IMR-90 (cell line): ENCODE measurements around the gene RNF19B. TPM values are rescaled to one million over a fixed set of nuclear protein-coding genes. Genes with fewer than 3 reads are reported as not detected.
"Not testable (repeated sequence)": the region's sequence is repeated elsewhere in the genome, so short reads cannot be mapped to it uniquely, and the experiment has no call there.

Experiments used
- ATAC-seq: fragments of 200-7000 bp; cut with Tn5 transposase; 2 replicates; pipeline ENCODE4 v1.9.1; 2020; ENCODE audit warnings: low read depth, mild to moderate bottlenecking, moderate library complexity
- BruUV-seq: library from RNA; stranded (reverse); fragments of 400-500 nt; replicated peaks from 2 replicates; lab custom pipeline; 2021; lab: Mats Ljungman, UMichigan
- CTCF ChIA-PET: fragments of 300-600 bp; formaldehyde crosslinking; extraction: SDS; loops from one replicate; lab custom pipeline; 2021; ENCODE audit warnings: antibody characterized with exemption; lab: Yijun Ruan, JAX
- POLR2A ChIA-PET: fragments of 300-600 bp; sonication (Branson Sonifier 250); formaldehyde crosslinking; loops from one replicate; lab custom pipeline; 2022; ENCODE audit warnings: antibody characterized with exemption; ENCODE audit not compliant: unreplicated experiment; lab: Charles Lee
- DNase-seq: peaks from one replicate; pipeline ENCODE4 v3.0.0; 2013
- H2AFZ ChIP-seq: replicated peaks from 2 replicates; pipeline ENCODE3; 2013; ENCODE audit warnings: low read length, mild to moderate bottlenecking; ENCODE audit not compliant: poor library complexity
- H2AK5ac ChIP-seq: 2 replicates; pipeline ENCODE4 v1.6.1; 2013; ENCODE audit warnings: low read depth, low read length, inconsistent platforms
- H2AK9ac ChIP-seq: replicated peaks from 2 replicates; pipeline ENCODE3; 2013; ENCODE audit warnings: mild to moderate bottlenecking, low read depth, low read length, moderate library complexity; ENCODE audit not compliant: poor library complexity
- H2BK120ac ChIP-seq: 2 replicates; pipeline ENCODE4 v1.6.1; 2013; ENCODE audit warnings: low read depth, low read length, inconsistent platforms
- H2BK15ac ChIP-seq: 3 replicates; pipeline ENCODE4 v1.6.1; 2013; ENCODE audit warnings: low read depth, low read length, inconsistent platforms
- H2BK20ac ChIP-seq: 2 replicates; pipeline ENCODE4 v1.6.1; 2013; ENCODE audit warnings: low read depth, mild to moderate bottlenecking, inconsistent platforms, low read length, moderate library complexity
- H2BK5ac ChIP-seq: 2 replicates; pipeline ENCODE4 v1.6.1; 2013; ENCODE audit warnings: mild to moderate bottlenecking, low read depth, low read length, inconsistent platforms; ENCODE audit not compliant: poor library complexity, severe bottlenecking
- H3K14ac ChIP-seq: replicated peaks from 2 replicates; pipeline ENCODE4 v1.6.1; 2013; ENCODE audit warnings: low read depth, low read length, inconsistent platforms
- H3K18ac ChIP-seq: 2 replicates; pipeline ENCODE4 v1.6.1; 2013; ENCODE audit warnings: low read depth, low read length, control low read depth
- H3K23ac ChIP-seq: 2 replicates; pipeline ENCODE4 v1.6.1; 2013; ENCODE audit warnings: low read depth, low read length, inconsistent platforms
- H3K27ac ChIP-seq: 2 replicates; pipeline ENCODE4 v1.5.1; 2013; ENCODE audit warnings: mild to moderate bottlenecking, control low read depth, low read length; ENCODE audit not compliant: insufficient read depth
- H3K27me3 ChIP-seq: 2 replicates; pipeline ENCODE4 v1.6.1; 2013; ENCODE audit warnings: low read length; ENCODE audit not compliant: control insufficient read depth, insufficient read depth
- H3K36me3 ChIP-seq: 2 replicates; pipeline ENCODE4 v1.6.1; 2013; ENCODE audit warnings: low read length, mixed read lengths; ENCODE audit not compliant: control insufficient read depth, insufficient read depth
- H3K4ac ChIP-seq: 2 replicates; pipeline ENCODE4 v1.6.1; 2013; ENCODE audit warnings: low read depth, low read length, inconsistent platforms
- H3K4me1 ChIP-seq: 2 replicates; pipeline ENCODE4 v1.6.1; 2013; ENCODE audit warnings: low read length, mixed read lengths; ENCODE audit not compliant: control insufficient read depth, insufficient read depth
- H3K4me2 ChIP-seq: 2 replicates; pipeline ENCODE4 v1.6.1; 2013; ENCODE audit warnings: low read depth, mild to moderate bottlenecking, control low read depth, low read length, moderate library complexity
- H3K4me3 ChIP-seq: 2 replicates; pipeline ENCODE4 v1.5.1; 2013; ENCODE audit warnings: low read depth, mild to moderate bottlenecking, control low read depth, low read length, moderate library complexity; ENCODE audit not compliant: insufficient read depth
- H3K56ac ChIP-seq: 2 replicates; pipeline ENCODE4 v1.6.1; 2013; ENCODE audit warnings: low read length, inconsistent platforms; ENCODE audit not compliant: insufficient read depth; ENCODE audit errors: extremely low read depth
- H3K79me1 ChIP-seq, 2 experiments: 2 replicates each; pipeline ENCODE4 v1.6.1; 2013; ENCODE audit warnings: low read length in 2 of 2, inconsistent platforms in 1 of 2, low read depth in 1 of 2
- H3K9ac ChIP-seq: 2 replicates; pipeline ENCODE4 v1.6.1; 2013; ENCODE audit warnings: low read depth, low read length, control low read depth
- H3K9me1 ChIP-seq: 2 replicates; pipeline ENCODE4 v1.6.1; 2013; ENCODE audit warnings: low read length, inconsistent platforms; ENCODE audit not compliant: insufficient read depth
- H3K9me3 ChIP-seq: 2 replicates; pipeline ENCODE4 v1.6.1; 2013; ENCODE audit warnings: low read length; ENCODE audit not compliant: control insufficient read depth, insufficient read depth
- H4K20me1 ChIP-seq: 2 replicates; pipeline ENCODE4 v1.6.1; 2013; ENCODE audit warnings: low read length, inconsistent platforms; ENCODE audit not compliant: insufficient read depth
- H4K5ac ChIP-seq: 2 replicates; pipeline ENCODE4 v1.6.1; 2013; ENCODE audit warnings: mild to moderate bottlenecking, low read depth, low read length, control low read depth
- H4K8ac ChIP-seq, 2 experiments: 2 replicates each; pipeline ENCODE4 v1.6.1; 2013; ENCODE audit warnings: low read depth in 2 of 2, low read length in 2 of 2, control low read depth in 1 of 2, inconsistent platforms in 1 of 2
- H4K91ac ChIP-seq: 2 replicates; pipeline ENCODE4 v1.6.1; 2013; ENCODE audit warnings: low read depth, low read length, inconsistent platforms; ENCODE audit not compliant: insufficient read depth
- BHLHE40 ChIP-seq: fragments of 150-350 bp; IDR thresholded peaks from 2 replicates; pipeline ENCODE4 v1.6.1; 2016; ENCODE audit warnings: mild to moderate bottlenecking, low read depth, low read length
- CEBPB ChIP-seq: IDR thresholded peaks from 2 replicates; pipeline ENCODE4 v1.6.1; 2012; ENCODE audit warnings: low read depth, low read length, improper control_type of control experiment
- CTCF ChIP-seq: conservative IDR thresholded peaks from 2 replicates; pipeline ENCODE4 v1.5.1; 2012; ENCODE audit warnings: mild to moderate bottlenecking, low read depth, low read length, improper control_type of control experiment
- FOS ChIP-seq: fragments of 150-350 bp; IDR thresholded peaks from 2 replicates; pipeline ENCODE4 v1.6.1; 2016; ENCODE audit warnings: low read depth, low read length
- MAZ ChIP-seq: IDR thresholded peaks from 2 replicates; pipeline ENCODE4 v1.6.1; 2012; ENCODE audit warnings: low read depth, mild to moderate bottlenecking, low read length, improper control_type of control experiment, moderate library complexity, borderline replicate concordance
- RAD21 ChIP-seq: IDR thresholded peaks from 2 replicates; pipeline ENCODE4 v1.6.1; 2012; ENCODE audit warnings: low read length, improper control_type of control experiment
- RCOR1 ChIP-seq: IDR thresholded peaks from 2 replicates; pipeline ENCODE4 v1.6.1; 2012; ENCODE audit warnings: mild to moderate bottlenecking, low read length, improper control_type of control experiment; ENCODE audit not compliant: insufficient replicate concordance
- RFX5 ChIP-seq: IDR thresholded peaks from 2 replicates; pipeline ENCODE4 v1.8.0; 2012; ENCODE audit warnings: low read depth, mild to moderate bottlenecking, low read length, moderate library complexity
- WGBS, 2 experiments: methylation state at CpG; one replicate each; pipeline versions ENCODE4 v1.1.5 to v1.1.7; 2013; ENCODE audit warnings: missing lambda C conversion rate in 2 of 2; ENCODE audit not compliant: insufficient read length in 1 of 2; ENCODE audit errors: extremely low coverage in 2 of 2; 5-methylcytosine and 5-hydroxymethylcytosine counted together
- dilution Hi-C: fragments of 300-500 bp; cut with HindIII; formaldehyde crosslinking; loops from one replicate; pipeline ENCODE4 v1.14.3; 2018; ENCODE audit warnings: low sequenced_read_pairs; ENCODE audit not compliant: unreplicated experiment
- in situ Hi-C: fragments of 300-500 bp; cut with MboI; formaldehyde crosslinking; loops from 3 replicates; pipeline ENCODE4 v1.14.3; 2019; ENCODE audit warnings: low sequenced_read_pairs, inconsistent platforms, mixed read lengths
- intact Hi-C: fragments of 100-400 bp; cut with micrococcal nuclease; formaldehyde crosslinking; loops from 2 replicates; pipeline ENCODE4 v1.10.0; 2022
- polyA plus RNA-seq, 3 experiments: library from polyadenylated mRNA; depleted of rRNA; stranded (reverse); fragments of >200 nt; gene quantifications; 2 replicates each; pipeline ENCODE4 v1.2.3, GENCODE V29; 2012; ENCODE audit warnings: low replicate concordance in 1 of 3
- total RNA-seq: library from RNA; depleted of rRNA; stranded (reverse); fragments of >200 nt; gene quantifications from 2 replicates; pipeline ENCODE4 v1.2.3, GENCODE V29; 2012

RNF19B gene
- total and polyA plus RNA-seq, 2 of the 4 experiments (the other 2 are of a cell fraction): 10.0 to 11.6 TPM

GRCh38 chr1:32977546-32978087, 13.0 kb upstream of the RNF19B start:
- in situ Hi-C loops: no loop called here
- Histone ChIP-seq H3K14ac (no peak overlapping the region), H4K8ac (no peak overlapping the region), H3K56ac (no peak overlapping the region), H3K9me1 (peaks cover 10% of the 10 kb centered on the region), H4K91ac (no peak overlapping the region), H3K4me3 (no peak overlapping the region), H3K9ac (no peak overlapping the region), H3K4me2 (no peak overlapping the region), H3K27me3 (no peaks in the 10 kb centered on the region; the same call in 1 of the 2 replicates), H3K23ac (no peak overlapping the region), H2BK20ac (no peak overlapping the region), H3K4me1 (peaks cover 11% of the 10 kb centered on the region), H3K27ac (no peak overlapping the region), H4K5ac (no peak overlapping the region), H3K4ac (no peak overlapping the region), H2BK120ac (no peak overlapping the region), H4K20me1 (no peaks in the 10 kb centered on the region), H2AK9ac (no peak overlapping the region), H2BK15ac (no peak overlapping the region), H3K9me3 (no peaks in the 10 kb centered on the region), H3K18ac (no peak overlapping the region), H2AFZ (no peak overlapping the region), H3K36me3 (no peaks in the 10 kb centered on the region), H2AK5ac (no peak overlapping the region), H2BK5ac (no peak overlapping the region), H3K79me1 (no peaks in the 10 kb centered on the region; a peak in 1 of 4 replicates)
- ChIA-PET POLR2A (no interaction called here), CTCF (no interaction called here)
- ATAC-seq: no peak
- dilution Hi-C loops: no loop called here
- 80% methylated on average over 1 of the region's 4 CpGs; no CpG with 5 or more reads in 1 of the 2 experiments for WGBS, 2 experiments
- TF ChIP-seq FOS (no peak), CTCF (no peak), MAZ (no peak), RAD21 (no peak), CEBPB (no peak), BHLHE40 (no peak), RFX5 (no peak), RCOR1 (no peak)
- DNase-seq: no peak
- intact Hi-C loops: no loop called here
- BruUV-seq: no TSS peak

- dilution Hi-C loops, H2BK20ac ChIP-seq, H3K36me3 ChIP-seq, H3K4me3 ChIP-seq, H3K23ac ChIP-seq, H3K79me1 ChIP-seq, H2BK120ac ChIP-seq, H4K5ac ChIP-seq, H3K27me3 ChIP-seq, H3K56ac ChIP-seq, H3K4ac ChIP-seq, H2BK15ac ChIP-seq, H3K14ac ChIP-seq, POLR2A ChIA-PET, CTCF ChIA-PET, BruUV-seq, intact Hi-C loops, H4K91ac ChIP-seq, H3K9me1 ChIP-seq, H4K8ac ChIP-seq, H3K27ac ChIP-seq, H3K18ac ChIP-seq, H3K9ac ChIP-seq, in situ Hi-C loops, H4K20me1 ChIP-seq, H3K4me1 ChIP-seq, H2BK5ac ChIP-seq, H3K4me2 ChIP-seq, H2AK9ac ChIP-seq, H2AFZ ChIP-seq, H2AK5ac ChIP-seq, DNase-seq, H3K9me3 ChIP-seq, ATAC-seq: not testable (repeated sequence)
- 91% methylated on average over 10 of the region's 30 CpGs; no CpG with 5 or more reads in 1 of the 2 experiments for WGBS, 2 experiments
Measured at GRCh38 chr1:32975055-32975454, 10.4 kb upstream of the RNF19B start.
